ENCODE data around the gene RAB30. TPM values are rescaled to one million over a fixed set of nuclear protein-coding genes. Genes with fewer than 3 reads are reported as not detected.

Gene RAB30
- total RNA-seq, 2 experiments from 2014 or later, result 76.2 to 79.2 TPM

- Mint-ChIP-seq H3K27me3 (no peaks in the 10 kb centered on the region), H3K9me3 (no peaks in the 10 kb centered on the region), H3K36me3 (ENCODE audit: low read depth) (peaks cover 48% of the 10 kb centered on the region), H3K4me3 (no peak overlapping the region), H3K27ac (no peak overlapping the region), H3K4me1 (ENCODE audit: low read depth) (peaks cover 9% of the 10 kb centered on the region)
- H3K27ac ChIP-seq (ENCODE audit: low read depth in 1 of 2, low read length in 2 of 2), result no peak overlapping the region
- no peaks in the 10 kb centered on the region for H3K36me3 ChIP-seq (ENCODE audit: insufficient read depth, low read length)
- H3K9me3 ChIP-seq (ENCODE audit: control insufficient read depth in 1 of 2, insufficient read depth in 1 of 2, low read length in 2 of 2), result no peaks in the 10 kb centered on the region
- ChIA-PET CTCF (interaction anchor here (0.7 to 1.4 kb wide), 4 partner anchors 30 to 122 kb away, joined by 3 to 5 read pairs (median 4); no protein-coding TSS in a partner anchor), POLR2A (interaction anchor here (0.7 to 1.7 kb wide), 4 partner anchors 18 to 83 kb away, joined by 3 to 4 read pairs (median 3); no protein-coding TSS in a partner anchor)
- intact Hi-C loops (cut with DNase I, micrococcal nuclease), result loop anchor here (1.0 to 5.0 kb wide), 4 partner anchors 84 to 123 kb away; no protein-coding TSS in a partner anchor
- H3K4me1 ChIP-seq (ENCODE audit: insufficient read depth, low read length), result no peaks in the 10 kb centered on the region
- H3K4me3 ChIP-seq (ENCODE audit: low read length), result no peak overlapping the region
- TF ChIP-seq CTCF (IDR thresholded peaks at IDR 0.05), result peak; percentile 45
- peak in 3 of 14 experiments; percentile 31 to 34 (median 33) for DNase-seq
- no peaks in the 10 kb centered on the region for H3K27me3 ChIP-seq (ENCODE audit: control insufficient read depth in 1 of 2, insufficient read depth in 2 of 2, low read length in 2 of 2)
- peak; percentile 68 for ATAC-seq (ENCODE audit: poor library complexity)
Measured at GRCh38 chr11:82989628-82990404, 81.9 kb downstream of the RAB30 start.

GRCh38 chr11:82988936-82989627 is 82.6 kb downstream of the RAB30 start:
- H3K27me3 ChIP-seq (ENCODE audit: control insufficient read depth in 1 of 2, insufficient read depth in 2 of 2, low read length in 2 of 2), result no peaks in the 10 kb centered on the region
- H3K36me3 ChIP-seq (ENCODE audit: insufficient read depth, low read length), result no peaks in the 10 kb centered on the region
- TF ChIP-seq CTCF (IDR thresholded peaks at IDR 0.05), result no peak
- Mint-ChIP-seq H3K4me3 (no peak overlapping the region), H3K4me1 (ENCODE audit: low read depth) (peaks cover 9% of the 10 kb centered on the region), H3K27me3 (no peaks in the 10 kb centered on the region), H3K27ac (no peak overlapping the region), H3K36me3 (ENCODE audit: low read depth) (peaks cover 54% of the 10 kb centered on the region), H3K9me3 (no peaks in the 10 kb centered on the region)
- H3K4me3 ChIP-seq (ENCODE audit: low read length), result no peak overlapping the region
- intact Hi-C loops (cut with DNase I, micrococcal nuclease), result loop anchor here in 1 of 2 experiments (2.0 kb wide), 1 partner anchor 122 kb away; no protein-coding TSS in a partner anchor
- no peaks in the 10 kb centered on the region for H3K9me3 ChIP-seq (ENCODE audit: control insufficient read depth in 1 of 2, insufficient read depth in 1 of 2, low read length in 2 of 2)
- ATAC-seq (ENCODE audit: poor library complexity), result no peak
- CTCF ChIA-PET, result interaction anchor here (0.7 to 1.4 kb wide), 4 partner anchors 29 to 122 kb away, joined by 3 to 5 read pairs (median 4); no protein-coding TSS in a partner anchor
- POLR2A ChIA-PET, result interaction anchor here (0.7 to 1.7 kb wide), 4 partner anchors 17 to 82 kb away, joined by 3 to 4 read pairs (median 3); no protein-coding TSS in a partner anchor
- no peak overlapping the region for H3K27ac ChIP-seq (ENCODE audit: low read depth in 1 of 2, low read length in 2 of 2)
- no peaks in the 10 kb centered on the region for H3K4me1 ChIP-seq (ENCODE audit: insufficient read depth, low read length)
- DNase-seq, result no peak

GRCh38 chr11:82987997-82988396 is 83.7 kb downstream of the RAB30 start:
- Histone ChIP-seq H3K36me3 (ENCODE audit: insufficient read depth, low read length) (no peaks in the 10 kb centered on the region), H3K27me3 (ENCODE audit: control insufficient read depth in 1 of 2, insufficient read depth in 2 of 2, low read length in 2 of 2) (no peaks in the 10 kb centered on the region), H3K27ac (ENCODE audit: low read depth in 1 of 2, low read length in 2 of 2) (no peak overlapping the region), H3K4me1 (ENCODE audit: insufficient read depth, low read length) (no peaks in the 10 kb centered on the region), H3K9me3 (ENCODE audit: control insufficient read depth in 1 of 2, insufficient read depth in 1 of 2, low read length in 2 of 2) (no peaks in the 10 kb centered on the region), H3K4me3 (ENCODE audit: low read length) (no peak overlapping the region)
- H3K4me3 Mint-ChIP-seq, result no peak overlapping the region
- no peak for DNase-seq
- no peaks in the 10 kb centered on the region for H3K27me3 Mint-ChIP-seq
- CTCF ChIA-PET, result interaction anchor here (0.7 kb wide), 1 partner anchor 106 kb away, joined by 5 read pairs; no protein-coding TSS in a partner anchor
- POLR2A ChIA-PET, result interaction anchor here (0.7 kb wide), 1 partner anchor 28 kb away, joined by 4 read pairs; no protein-coding TSS in a partner anchor
- H3K9me3 Mint-ChIP-seq, result no peaks in the 10 kb centered on the region
- H3K4me1 Mint-ChIP-seq (ENCODE audit: low read depth), result peaks cover 9% of the 10 kb centered on the region
- no peak for TF ChIP-seq CTCF (IDR thresholded peaks at IDR 0.05)
- ATAC-seq (ENCODE audit: poor library complexity), result no peak
- intact Hi-C loops (cut with DNase I, micrococcal nuclease), result loop anchor here in 1 of 2 experiments (2.0 kb wide), 1 partner anchor 121 kb away; no protein-coding TSS in a partner anchor
- H3K27ac Mint-ChIP-seq, result no peak overlapping the region
- peaks cover 46% of the 10 kb centered on the region for H3K36me3 Mint-ChIP-seq (ENCODE audit: low read depth)
